DOHH2 (cell line): ENCODE measurements around the gene HHLA2.

Source experiments
- H3F3A ChIP-seq: fragments of 200-600 bp; sonication (generic), shearing (Covaris generic); 2 replicates; pipeline ENCODE4 v1.6.0; 2016; ENCODE audit warnings: antibody characterized with exemption, mild to moderate bottlenecking; ENCODE audit not compliant: control insufficient read depth, insufficient read depth
- H3K27ac ChIP-seq: fragments of 200-600 bp; sonication (generic); 2 replicates; pipeline ENCODE4 v1.5.1; 2014; ENCODE audit warnings: low read depth, mild to moderate bottlenecking, low read length, moderate library complexity
- H3K27me3 ChIP-seq: fragments of 200-600 bp; sonication (generic); 2 replicates; pipeline ENCODE4 v1.6.1; 2014; ENCODE audit warnings: mild to moderate bottlenecking, low read length, mixed read lengths; ENCODE audit not compliant: control insufficient read depth
- H3K36me3 ChIP-seq: fragments of 200-600 bp; sonication (generic); 2 replicates; pipeline ENCODE4 v1.6.1; 2014; ENCODE audit warnings: mild to moderate bottlenecking, low read length, moderate library complexity, mixed read lengths; ENCODE audit not compliant: control insufficient read depth
- H3K4me1 ChIP-seq: fragments of 200-600 bp; sonication (generic); 2 replicates; pipeline ENCODE4 v1.6.1; 2014; ENCODE audit warnings: mild to moderate bottlenecking, low read length, mixed read lengths; ENCODE audit not compliant: control insufficient read depth
- H3K4me2 ChIP-seq: fragments of 200-600 bp; sonication (generic); 2 replicates; pipeline ENCODE4 v1.6.0; 2014; ENCODE audit warnings: mild to moderate bottlenecking, low read length, moderate library complexity
- H3K4me3 ChIP-seq: fragments of 200-600 bp; sonication (generic); 2 replicates; pipeline ENCODE4 v1.5.1; 2014; ENCODE audit warnings: mild to moderate bottlenecking, low read length, mixed read lengths
- H3K79me2 ChIP-seq: fragments of 200-600 bp; sonication (generic); 2 replicates; pipeline ENCODE4 v1.6.1; 2014; ENCODE audit warnings: mild to moderate bottlenecking, low read length, mixed read lengths; ENCODE audit not compliant: control insufficient read depth
- H3K9me2 ChIP-seq: fragments of 200-600 bp; sonication (generic); replicated peaks from 2 replicates; pipeline ENCODE4 v1.6.1; 2014; ENCODE audit warnings: mild to moderate bottlenecking, low read length, mixed read lengths; ENCODE audit not compliant: control insufficient read depth
- H3K9me3 ChIP-seq: fragments of 200-600 bp; sonication (generic); 2 replicates; pipeline ENCODE4 v1.6.1; 2014; ENCODE audit warnings: antibody characterized with exemption, low read length, mixed read lengths; ENCODE audit not compliant: control insufficient read depth, insufficient read depth
- H4K20me1 ChIP-seq: fragments of 200-600 bp; sonication (generic); 2 replicates; pipeline ENCODE4 v1.6.0; 2014; ENCODE audit warnings: low read depth, mild to moderate bottlenecking, antibody characterized with exemption, low read length, moderate library complexity; ENCODE audit not compliant: control insufficient read depth, insufficient read depth
- EZH2phosphoT487 ChIP-seq: fragments of 200-600 bp; sonication (generic); IDR thresholded peaks from 2 replicates; pipeline ENCODE4 v1.6.1; 2017; ENCODE audit warnings: borderline replicate concordance, mild to moderate bottlenecking, antibody characterized with exemption, low read length, moderate library complexity, mixed read lengths
- TF ChIP-seq, protein P1 (sequence below): fragments of 200-600 bp; sonication (generic); IDR thresholded peaks from one replicate; pipeline ENCODE4 v1.5.1; 2014; ENCODE audit warnings: antibody characterized with exemption, mild to moderate bottlenecking, low read depth, low read length; ENCODE audit not compliant: poor library complexity, severe bottlenecking

The HHLA2 gene

DNA sequence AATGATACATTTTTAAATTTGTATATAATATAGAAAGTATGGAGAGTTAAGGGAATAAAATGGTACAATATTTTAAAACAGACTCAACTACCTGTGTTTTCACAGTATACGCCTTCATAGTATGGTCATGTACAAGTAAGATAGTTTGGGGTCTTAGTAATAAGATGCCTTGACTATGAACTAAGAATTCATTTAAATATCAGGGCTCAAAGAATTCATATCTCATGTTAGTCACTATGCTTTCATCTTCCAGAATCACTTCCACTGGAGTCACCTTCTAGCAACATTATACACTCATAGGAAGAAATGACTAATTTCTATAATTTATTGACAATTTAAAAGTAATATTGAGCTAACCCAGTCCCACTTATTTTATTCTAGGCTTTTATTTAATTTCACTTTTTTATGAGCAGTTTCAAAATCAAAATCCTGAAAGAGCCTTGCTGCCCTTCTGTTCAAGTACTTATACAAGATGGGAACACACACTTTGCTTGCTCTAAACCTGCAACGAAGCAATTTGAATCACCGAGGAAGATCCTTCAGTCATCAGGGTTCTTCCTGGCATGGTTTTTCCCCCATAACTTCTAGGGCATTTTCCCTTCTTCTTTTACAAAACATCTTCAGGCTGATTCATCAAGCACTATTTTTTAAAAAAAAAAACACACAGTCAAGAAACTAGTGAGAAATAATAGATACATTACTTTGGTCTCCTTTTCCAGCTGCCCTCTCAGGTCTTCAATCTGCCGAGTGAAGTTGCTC, 119.9 kb downstream of the HHLA2 start:
- H3K27me3 ChIP-seq, result no peaks in the 10 kb centered on the region
- no peaks in the 10 kb centered on the region for H3K9me2 ChIP-seq
- H3F3A ChIP-seq, result no peaks in the 10 kb centered on the region
- no peaks in the 10 kb centered on the region for H3K9me3 ChIP-seq
- H4K20me1 ChIP-seq, result no peaks in the 10 kb centered on the region
- no peak overlapping the region for H3K4me2 ChIP-seq
- TF ChIP-seq, protein P1, sequence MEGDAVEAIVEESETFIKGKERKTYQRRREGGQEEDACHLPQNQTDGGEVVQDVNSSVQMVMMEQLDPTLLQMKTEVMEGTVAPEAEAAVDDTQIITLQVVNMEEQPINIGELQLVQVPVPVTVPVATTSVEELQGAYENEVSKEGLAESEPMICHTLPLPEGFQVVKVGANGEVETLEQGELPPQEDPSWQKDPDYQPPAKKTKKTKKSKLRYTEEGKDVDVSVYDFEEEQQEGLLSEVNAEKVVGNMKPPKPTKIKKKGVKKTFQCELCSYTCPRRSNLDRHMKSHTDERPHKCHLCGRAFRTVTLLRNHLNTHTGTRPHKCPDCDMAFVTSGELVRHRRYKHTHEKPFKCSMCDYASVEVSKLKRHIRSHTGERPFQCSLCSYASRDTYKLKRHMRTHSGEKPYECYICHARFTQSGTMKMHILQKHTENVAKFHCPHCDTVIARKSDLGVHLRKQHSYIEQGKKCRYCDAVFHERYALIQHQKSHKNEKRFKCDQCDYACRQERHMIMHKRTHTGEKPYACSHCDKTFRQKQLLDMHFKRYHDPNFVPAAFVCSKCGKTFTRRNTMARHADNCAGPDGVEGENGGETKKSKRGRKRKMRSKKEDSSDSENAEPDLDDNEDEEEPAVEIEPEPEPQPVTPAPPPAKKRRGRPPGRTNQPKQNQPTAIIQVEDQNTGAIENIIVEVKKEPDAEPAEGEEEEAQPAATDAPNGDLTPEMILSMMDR, result no peak
- TF ChIP-seq EZH2phosphoT487, result no peak
- H3K4me3 ChIP-seq, result no peak overlapping the region
- H3K4me1 ChIP-seq, result no peaks in the 10 kb centered on the region
- no peak overlapping the region for H3K27ac ChIP-seq
- H3K36me3 ChIP-seq, result no peaks in the 10 kb centered on the region
- no peaks in the 10 kb centered on the region for H3K79me2 ChIP-seq

DNA sequence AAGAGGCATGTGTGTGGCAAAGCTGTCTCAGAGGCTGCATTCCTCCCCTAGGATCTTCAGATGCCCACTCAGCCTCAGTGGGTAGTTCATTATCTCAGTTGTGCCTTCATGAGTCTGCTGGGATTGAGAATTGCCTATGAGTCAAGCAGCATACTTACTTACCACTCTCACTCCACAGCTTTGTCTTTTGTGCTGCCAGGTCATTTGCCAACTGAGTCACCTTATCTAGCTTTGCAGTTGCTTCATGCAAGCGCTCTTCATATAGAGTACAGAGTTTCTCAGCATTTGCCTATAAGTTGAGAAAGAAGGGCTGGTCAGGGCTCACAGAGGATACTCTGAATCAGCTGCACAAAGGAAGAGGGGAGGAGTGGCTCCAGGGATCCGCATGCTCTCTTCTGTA, 124.6 kb downstream of the HHLA2 start:
- H3K4me1 ChIP-seq, result no peaks in the 10 kb centered on the region
- H3K4me3 ChIP-seq, result no peak overlapping the region
- no peak overlapping the region for H3K4me2 ChIP-seq
- no peaks in the 10 kb centered on the region for H3K9me3 ChIP-seq
- H3K27me3 ChIP-seq, result no peaks in the 10 kb centered on the region
- no peaks in the 10 kb centered on the region for H3F3A ChIP-seq
- no peaks in the 10 kb centered on the region for H3K36me3 ChIP-seq
- H3K27ac ChIP-seq, result no peak overlapping the region
- no peaks in the 10 kb centered on the region for H4K20me1 ChIP-seq
- H3K79me2 ChIP-seq, result no peaks in the 10 kb centered on the region
- no peak for TF ChIP-seq EZH2phosphoT487
- TF ChIP-seq, protein P1, result no peak
- H3K9me2 ChIP-seq, result no peaks in the 10 kb centered on the region
